D721Med (cell line): ENCODE results near the gene AMD1.
"Not testable (repeated sequence)": the region's sequence is repeated elsewhere in the genome, so short reads cannot be mapped to it uniquely, and the experiment has no call there.

Experiments
- DNase-seq: peaks from one replicate; pipeline ENCODE4 v3.0.0; 2011; ENCODE audit warnings: low spot score; ENCODE audit not compliant: insufficient read length
- FAIRE-seq: peaks from 2 replicates; lab custom pipeline; 2011; peaks lifted over from hg19 to GRCh38; lab: Jason Lieb, UNC
- TF ChIP-seq, protein P1 (sequence below): IDR thresholded peaks from 2 replicates; pipeline ENCODE4 v1.5.1; 2012; ENCODE audit warnings: mild to moderate bottlenecking, control low read depth; ENCODE audit not compliant: insufficient read depth; ENCODE audit errors: missing control alignments

The AMD1 gene

DNA sequence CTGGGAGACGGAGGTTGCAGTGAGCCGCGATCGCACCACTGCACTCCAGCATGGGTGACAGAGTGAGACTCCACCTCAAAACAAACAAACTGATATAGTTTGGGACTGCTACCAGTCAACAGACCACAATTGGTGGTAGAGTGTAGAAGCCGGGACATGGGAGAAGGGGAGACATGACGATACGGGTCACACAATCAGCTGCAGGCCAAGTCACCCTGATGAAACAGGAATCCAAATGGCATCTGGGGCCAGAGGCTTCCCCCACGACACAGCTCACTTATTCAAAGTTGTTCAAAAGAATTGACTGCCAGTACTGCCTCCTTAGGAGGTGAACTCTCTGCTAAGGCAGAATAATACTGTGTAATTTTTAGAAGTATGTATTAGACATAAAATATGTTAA is 27.5 kb downstream of the AMD1 start:
- no peak for FAIRE-seq

DNA sequence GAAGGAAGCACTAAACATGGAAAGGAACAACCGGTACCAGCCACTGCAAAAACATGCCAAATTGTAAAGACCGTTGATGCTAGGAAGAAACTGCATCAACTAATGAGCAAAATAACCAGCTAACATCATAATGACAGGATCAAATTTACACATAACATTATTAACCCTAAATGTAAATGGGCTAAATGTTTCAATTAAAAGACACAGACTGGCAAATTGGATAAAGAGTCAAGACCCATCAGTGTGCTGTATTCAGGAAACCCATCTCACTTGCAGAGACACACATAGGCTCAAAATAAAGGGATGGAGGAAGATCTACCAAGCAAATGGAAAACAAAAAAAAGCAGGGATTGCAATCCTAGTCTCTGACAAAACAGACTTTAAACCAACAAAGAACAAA is 31.7 kb downstream of the AMD1 start:
- not testable (repeated sequence) for DNase-seq, FAIRE-seq

More for the DNA sequence above, 27.5 kb downstream of the AMD1 start:
- TF ChIP-seq, protein P1, sequence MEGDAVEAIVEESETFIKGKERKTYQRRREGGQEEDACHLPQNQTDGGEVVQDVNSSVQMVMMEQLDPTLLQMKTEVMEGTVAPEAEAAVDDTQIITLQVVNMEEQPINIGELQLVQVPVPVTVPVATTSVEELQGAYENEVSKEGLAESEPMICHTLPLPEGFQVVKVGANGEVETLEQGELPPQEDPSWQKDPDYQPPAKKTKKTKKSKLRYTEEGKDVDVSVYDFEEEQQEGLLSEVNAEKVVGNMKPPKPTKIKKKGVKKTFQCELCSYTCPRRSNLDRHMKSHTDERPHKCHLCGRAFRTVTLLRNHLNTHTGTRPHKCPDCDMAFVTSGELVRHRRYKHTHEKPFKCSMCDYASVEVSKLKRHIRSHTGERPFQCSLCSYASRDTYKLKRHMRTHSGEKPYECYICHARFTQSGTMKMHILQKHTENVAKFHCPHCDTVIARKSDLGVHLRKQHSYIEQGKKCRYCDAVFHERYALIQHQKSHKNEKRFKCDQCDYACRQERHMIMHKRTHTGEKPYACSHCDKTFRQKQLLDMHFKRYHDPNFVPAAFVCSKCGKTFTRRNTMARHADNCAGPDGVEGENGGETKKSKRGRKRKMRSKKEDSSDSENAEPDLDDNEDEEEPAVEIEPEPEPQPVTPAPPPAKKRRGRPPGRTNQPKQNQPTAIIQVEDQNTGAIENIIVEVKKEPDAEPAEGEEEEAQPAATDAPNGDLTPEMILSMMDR = no peak
- DNase-seq = no peak

DNA sequence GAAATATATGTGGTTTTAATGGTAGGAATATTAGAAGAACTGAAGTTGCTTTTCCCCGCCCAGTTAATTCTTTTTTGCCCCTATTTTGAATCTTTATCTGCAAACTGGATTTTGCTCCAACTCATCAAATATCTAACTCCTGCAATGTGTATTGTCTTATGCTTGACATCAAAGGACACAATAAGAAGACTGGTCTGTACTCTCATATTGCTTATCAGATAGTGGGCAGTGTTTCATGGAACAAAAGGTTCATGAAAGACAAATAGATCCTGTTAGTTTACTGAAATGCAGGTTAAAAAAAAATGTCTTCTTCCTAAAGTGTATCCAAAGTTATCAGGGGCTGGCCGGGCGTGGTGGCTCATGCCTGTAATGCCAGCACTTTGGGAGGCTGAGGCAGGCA is 56.2 kb downstream of the AMD1 start:
- FAIRE-seq (no peak), DNase-seq (no peak)
- TF ChIP-seq, protein P1 = no peak

DNA sequence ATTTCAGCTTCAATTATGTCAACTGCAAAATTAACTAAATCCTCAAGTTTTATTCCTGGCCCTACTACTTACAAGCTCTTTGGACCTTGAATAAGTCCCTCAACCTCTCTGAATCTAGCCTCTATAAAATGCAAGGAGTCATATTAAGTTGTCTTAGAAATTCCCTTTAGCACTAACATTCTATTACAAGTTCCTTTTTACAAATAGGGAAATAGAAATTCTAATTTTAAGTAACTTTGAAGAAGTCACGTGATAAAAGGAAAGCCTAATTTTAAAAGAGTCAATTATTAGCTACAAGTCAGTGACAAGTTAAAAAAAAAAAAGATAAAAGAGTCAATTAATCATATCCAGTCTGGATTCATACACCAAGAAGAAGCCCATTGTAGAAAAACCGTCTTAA is 59.3 kb downstream of the AMD1 start:
- DNase-seq (no peak), FAIRE-seq (no peak)
- TF ChIP-seq, protein P1 = no peak

DNA sequence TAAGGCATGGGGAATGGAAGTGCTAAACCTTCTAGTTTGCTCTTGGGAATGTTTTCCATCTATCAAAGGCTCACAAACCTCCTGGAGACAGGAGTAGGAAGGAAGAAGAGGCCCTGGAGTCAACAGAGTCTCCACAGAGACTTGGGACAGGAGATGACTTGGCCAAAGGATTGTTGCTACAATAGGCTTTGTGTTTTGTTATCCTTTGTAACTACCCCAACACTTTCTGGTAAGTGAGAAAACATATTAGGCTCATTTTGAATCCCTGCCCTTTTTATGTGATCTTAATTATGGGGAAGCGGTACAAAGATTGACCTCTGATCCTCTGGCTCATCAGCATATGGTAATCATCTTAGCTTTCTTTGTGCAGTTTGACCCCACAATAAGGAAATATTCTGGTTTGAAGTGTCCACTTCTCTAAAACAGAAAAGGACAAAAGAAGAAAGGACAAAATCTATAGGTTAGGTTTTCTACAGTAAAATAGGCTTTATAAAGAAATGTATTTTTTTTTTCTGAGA is 59.9 kb downstream of the AMD1 start:
- DNase-seq = no peak
- TF ChIP-seq, protein P1 = no peak
- no peak for FAIRE-seq

DNA sequence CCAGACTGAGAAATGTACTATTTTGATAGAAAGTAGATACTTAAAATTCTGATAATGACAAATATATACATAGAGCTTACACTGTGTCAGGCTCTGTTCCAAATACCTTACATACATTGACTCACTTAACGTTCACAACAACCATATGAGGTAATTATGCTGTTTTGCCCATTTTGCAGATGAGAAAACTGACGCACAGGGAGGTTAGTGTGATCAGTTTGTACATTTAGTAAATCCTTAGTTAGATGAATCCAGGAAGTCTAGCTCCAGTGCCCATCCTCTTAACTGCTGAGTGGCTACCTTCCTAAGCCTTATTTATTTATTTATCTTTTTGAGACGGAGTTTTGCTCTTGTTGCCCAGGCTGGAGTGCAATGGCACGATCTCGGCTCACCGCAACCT is 60.6 kb downstream of the AMD1 start:
- DNase-seq (no peak), FAIRE-seq (no peak)
- TF ChIP-seq, protein P1 = no peak

DNA sequence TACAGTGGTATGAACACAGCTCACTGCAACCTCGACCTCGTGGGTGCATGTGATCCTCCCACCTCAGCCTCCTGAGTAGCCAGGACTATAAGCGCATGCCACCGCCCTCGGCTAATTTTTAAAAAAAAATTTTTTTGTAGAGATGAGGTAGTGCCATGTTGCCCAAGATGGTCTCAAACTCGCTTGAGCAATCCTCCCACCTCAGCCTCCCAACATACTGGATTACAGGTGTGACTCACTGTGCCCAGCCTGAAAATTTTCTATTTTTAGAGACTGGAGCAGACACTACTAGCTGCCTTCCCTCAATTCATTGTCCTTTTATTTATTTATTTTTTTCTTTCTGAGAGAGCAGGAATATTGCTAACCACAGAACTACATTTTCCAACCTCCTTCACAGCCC is 63.6 kb downstream of the AMD1 start:
- TF ChIP-seq, protein P1 = no peak
- FAIRE-seq (no peak), DNase-seq (no peak)
